ENCODE results near the gene CCNL2.

- TF ChIP-seq, protein P1, sequence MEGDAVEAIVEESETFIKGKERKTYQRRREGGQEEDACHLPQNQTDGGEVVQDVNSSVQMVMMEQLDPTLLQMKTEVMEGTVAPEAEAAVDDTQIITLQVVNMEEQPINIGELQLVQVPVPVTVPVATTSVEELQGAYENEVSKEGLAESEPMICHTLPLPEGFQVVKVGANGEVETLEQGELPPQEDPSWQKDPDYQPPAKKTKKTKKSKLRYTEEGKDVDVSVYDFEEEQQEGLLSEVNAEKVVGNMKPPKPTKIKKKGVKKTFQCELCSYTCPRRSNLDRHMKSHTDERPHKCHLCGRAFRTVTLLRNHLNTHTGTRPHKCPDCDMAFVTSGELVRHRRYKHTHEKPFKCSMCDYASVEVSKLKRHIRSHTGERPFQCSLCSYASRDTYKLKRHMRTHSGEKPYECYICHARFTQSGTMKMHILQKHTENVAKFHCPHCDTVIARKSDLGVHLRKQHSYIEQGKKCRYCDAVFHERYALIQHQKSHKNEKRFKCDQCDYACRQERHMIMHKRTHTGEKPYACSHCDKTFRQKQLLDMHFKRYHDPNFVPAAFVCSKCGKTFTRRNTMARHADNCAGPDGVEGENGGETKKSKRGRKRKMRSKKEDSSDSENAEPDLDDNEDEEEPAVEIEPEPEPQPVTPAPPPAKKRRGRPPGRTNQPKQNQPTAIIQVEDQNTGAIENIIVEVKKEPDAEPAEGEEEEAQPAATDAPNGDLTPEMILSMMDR (IDR thresholded peaks at IDR 0.05), result no peak
- TF ChIP-seq EZH2 (IDR thresholded peaks at IDR 0.05; ENCODE audit: borderline replicate concordance, insufficient read depth, low read depth, low read length, poor library complexity, severe bottlenecking), result no peak
These were observed 2.4 kb upstream of the CCNL2 start for GRCh38 chr1:1401457-1402010.
